GM21526 (cell line): ENCODE measurements around the gene CTXND2.
"Not testable (repeated sequence)": the region's sequence is repeated elsewhere in the genome, so short reads cannot be mapped to it uniquely, and the experiment has no call there.

Source experiments
- ATAC-seq: cut with Tn5 transposase; IDR thresholded peaks from one replicate; pipeline ENCODE4 v1.9.1; 2021; ENCODE audit warnings: moderate library complexity; ENCODE audit not compliant: unreplicated experiment, low FRiP score

CTXND2 gene

DNA sequence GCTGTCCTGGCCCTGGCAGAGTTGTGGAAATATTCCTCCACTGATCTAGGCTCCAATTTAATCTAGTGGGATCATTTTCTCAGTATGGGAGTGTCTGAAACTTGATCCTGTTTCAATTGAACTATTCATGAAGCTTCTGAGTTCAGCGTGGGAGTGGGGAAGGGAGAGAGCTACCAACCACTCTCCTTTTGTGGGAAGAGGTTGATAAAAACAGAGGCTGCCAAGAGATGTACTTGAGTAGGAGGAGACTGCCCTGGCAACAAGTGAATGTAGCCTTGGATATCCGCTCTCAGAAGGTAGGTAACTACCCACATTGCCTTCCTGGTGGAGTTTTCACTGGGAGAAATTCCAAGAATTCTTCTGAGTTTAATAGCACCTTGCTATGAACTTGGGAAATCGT lies at the start of gene CTXND2:
Gene CTXND2, plus strand, starts transcription at position 119 of the 400 bp plus-strand sequence. CDS start 25,179 bp downstream, outside the sequence.
- ATAC-seq: no peak

- not testable (repeated sequence) for ATAC-seq
Observed at GRCh38 chr1:150840850-150841249, 46.1 kb upstream of the CTXND2 start.

GRCh38 chr1:150841626-150842025 lies 45.3 kb upstream of the CTXND2 start:
- ATAC-seq: no peak

GRCh38 chr1:150842343-150842742 lies 44.6 kb upstream of the CTXND2 start:
- no peak for ATAC-seq

DNA sequence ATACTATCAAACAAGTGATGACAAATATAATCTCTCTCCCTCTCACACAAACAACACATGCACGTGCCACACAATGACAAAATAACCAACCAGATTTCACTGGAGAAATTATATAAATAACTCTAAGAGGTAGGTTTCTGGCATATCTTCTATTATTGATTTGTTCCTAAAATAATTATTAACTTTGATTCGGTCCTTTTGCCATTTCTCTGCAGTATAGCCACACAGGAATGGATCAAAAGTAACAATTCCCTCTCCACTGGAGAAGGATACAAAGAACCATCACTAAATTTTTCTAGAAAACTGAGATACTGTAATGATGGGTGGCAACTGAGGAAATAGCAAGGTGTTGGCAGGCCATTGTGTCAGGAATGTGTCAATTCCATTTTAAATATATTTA lies 44.0 kb upstream of the CTXND2 start:
- ATAC-seq: no peak

DNA sequence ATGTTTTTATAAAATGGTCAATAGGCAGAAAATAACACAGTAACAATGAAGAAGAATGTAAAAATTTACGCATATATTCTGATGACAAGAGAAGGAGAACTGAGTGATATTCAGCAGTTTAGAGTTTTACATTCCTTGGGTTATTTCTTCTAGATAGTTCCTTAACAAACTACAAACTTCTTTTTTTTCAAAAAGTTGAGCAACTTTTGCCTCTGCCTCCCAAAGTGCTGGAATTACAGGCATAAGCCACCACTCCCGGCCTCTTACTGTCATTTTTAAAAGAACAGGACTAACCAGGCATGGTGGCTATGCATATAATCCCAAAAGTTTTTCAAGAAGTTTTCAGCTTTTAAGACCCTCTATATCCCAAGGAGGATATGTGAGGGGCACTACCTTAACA lies 43.5 kb upstream of the CTXND2 start:
- ATAC-seq: no peak

DNA sequence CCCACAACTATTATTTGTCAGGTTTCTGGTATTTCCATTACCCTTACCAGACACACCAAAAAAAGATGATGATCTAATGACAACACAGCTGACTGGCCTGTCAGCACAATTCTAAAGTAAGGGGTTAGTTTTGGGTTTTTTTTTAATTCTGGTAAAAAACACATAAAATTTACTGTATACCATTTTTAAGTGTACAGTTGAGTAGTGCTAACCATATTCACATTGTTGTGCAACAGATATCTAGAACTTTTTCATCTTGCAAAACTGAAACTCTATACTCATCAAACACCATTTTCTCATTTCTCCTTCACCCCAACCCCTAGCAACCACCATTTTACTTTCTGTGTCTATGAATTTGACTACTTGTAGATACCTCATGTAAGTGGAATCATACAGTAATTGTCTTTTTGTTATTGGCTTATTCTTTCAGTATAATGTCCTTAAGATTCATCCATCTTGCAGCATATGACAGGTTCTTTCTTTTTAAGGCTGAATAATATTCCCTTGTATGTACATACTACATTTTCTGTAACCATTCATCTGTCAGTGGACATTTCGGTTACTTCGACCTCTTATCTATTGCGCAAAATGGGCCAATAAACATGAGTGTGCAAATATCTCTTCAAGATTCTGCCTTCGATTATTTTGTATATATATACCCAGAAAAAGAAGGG lies 40.3 kb upstream of the CTXND2 start:
- ATAC-seq: no peak

DNA sequence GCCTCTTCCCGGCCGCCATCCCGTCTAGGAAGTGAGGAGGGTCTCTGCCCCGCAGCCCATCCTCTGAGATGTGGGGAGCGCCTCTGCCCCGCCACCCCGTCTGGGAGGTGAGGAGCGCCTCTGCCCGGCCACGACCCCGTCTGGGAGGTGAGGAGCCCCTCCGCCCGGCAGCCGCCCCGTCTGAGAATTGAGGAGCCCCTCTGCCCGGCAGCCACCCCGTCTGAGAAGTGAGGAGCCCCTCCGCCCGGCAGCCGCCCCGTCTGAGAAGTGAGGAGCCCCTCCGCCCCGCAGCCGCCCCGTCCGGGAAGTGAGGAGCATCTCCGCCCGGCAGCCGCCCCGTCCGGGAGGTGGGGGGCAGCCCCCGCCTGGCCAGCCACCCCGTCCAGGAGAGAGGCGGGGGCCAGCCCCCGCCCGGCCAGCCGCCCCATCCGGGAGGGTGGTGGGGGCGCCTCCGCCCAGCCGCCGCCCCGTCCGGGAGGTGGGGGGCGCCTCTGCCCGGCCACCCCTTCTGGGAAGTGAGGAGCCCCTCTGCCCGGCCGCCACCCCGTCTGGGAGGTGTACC lies 36.1 kb upstream of the CTXND2 start:
- not testable (repeated sequence) for ATAC-seq

- ATAC-seq: not testable (repeated sequence)
Observed at GRCh38 chr1:150852734-150853133, 34.2 kb upstream of the CTXND2 start.

DNA sequence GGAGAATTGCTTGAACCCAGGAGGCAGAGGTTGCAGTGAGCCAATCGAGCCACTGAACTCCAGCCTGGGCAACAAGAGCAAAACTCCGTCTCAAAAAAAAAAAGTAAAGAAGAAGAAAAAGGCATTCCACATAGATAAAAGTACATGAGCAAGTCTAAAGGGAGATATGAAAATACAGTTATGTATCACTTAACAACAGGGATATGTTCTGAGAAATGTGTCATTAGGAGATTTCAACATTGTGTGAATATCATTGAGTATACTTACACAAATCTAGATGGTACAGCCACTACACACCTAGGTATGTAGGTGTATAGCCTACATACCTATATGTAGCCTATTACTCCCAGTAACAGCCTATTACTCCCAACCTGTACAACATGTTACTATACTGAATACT lies 23.2 kb upstream of the CTXND2 start:
- ATAC-seq: no peak

DNA sequence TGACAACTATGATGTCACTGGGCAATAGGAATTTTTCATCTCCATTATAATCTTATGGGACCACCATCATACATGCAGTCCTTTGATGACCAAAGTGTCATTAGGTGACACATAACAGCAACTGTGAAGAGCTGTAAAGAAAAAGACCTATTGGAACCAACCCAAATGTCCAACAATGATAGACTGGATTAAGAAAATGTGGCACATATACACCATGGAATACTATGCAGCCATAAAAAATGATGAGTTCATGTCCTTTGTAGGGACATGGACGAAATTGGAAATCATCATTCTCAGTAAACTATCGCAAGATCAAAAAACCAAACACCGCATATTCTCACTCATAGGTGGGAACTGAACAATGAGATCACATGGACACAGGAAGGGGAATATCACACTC lies 22.7 kb upstream of the CTXND2 start:
- not testable (repeated sequence) for ATAC-seq

- ATAC-seq: no peak
Observed at GRCh38 chr1:150869683-150870082, 17.3 kb upstream of the CTXND2 start.

GRCh38 chr1:150872572-150872971 lies 14.4 kb upstream of the CTXND2 start:
- no peak for ATAC-seq

DNA sequence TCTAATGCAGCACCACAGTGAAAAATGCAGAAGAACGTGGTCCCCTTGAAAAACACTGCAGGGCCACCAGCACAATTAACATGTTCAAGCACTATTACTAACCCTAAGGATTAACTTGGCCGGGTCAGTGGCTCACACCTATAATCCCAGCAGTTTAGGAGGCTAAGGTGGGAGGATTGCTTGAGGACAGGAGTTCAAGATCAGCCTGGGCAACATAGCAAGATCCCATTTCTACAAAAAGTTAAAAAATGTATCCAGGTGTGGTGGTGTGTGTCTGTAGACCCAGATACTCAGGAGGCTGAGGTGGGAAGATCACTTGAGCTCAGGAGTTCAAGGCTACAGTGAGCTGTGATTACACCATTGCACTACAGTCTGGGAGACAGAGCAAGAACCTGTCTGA lies 13.4 kb upstream of the CTXND2 start:
- no peak for ATAC-seq

- ATAC-seq: no peak
Observed at GRCh38 chr1:150874455-150875196, 12.3 kb upstream of the CTXND2 start.

GRCh38 chr1:150875197-150876118 lies 11.5 kb upstream of the CTXND2 start:
- ATAC-seq: no peak

GRCh38 chr1:150876119-150876454 lies 10.8 kb upstream of the CTXND2 start:
- peak; percentile 25 for ATAC-seq

DNA sequence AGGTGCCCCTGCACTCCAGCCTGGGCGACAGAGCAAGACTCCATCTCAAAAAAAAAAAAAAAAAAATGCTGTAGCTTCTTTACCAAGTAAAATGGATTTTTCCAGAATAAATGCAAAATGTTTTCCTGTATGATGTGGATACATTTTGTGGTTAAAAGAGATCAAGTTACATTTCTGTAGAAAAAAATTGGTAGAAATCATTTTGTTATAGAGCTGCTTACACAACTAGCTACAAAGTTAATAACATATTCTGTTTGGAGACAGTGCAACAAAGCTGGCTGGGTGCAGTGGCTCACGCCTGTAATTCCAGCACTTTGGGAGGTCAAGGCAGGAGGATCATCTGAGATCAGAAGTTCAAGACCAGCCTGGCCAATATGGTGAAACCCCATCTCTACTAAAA lies 8.0 kb upstream of the CTXND2 start:
- not testable (repeated sequence) for ATAC-seq

DNA sequence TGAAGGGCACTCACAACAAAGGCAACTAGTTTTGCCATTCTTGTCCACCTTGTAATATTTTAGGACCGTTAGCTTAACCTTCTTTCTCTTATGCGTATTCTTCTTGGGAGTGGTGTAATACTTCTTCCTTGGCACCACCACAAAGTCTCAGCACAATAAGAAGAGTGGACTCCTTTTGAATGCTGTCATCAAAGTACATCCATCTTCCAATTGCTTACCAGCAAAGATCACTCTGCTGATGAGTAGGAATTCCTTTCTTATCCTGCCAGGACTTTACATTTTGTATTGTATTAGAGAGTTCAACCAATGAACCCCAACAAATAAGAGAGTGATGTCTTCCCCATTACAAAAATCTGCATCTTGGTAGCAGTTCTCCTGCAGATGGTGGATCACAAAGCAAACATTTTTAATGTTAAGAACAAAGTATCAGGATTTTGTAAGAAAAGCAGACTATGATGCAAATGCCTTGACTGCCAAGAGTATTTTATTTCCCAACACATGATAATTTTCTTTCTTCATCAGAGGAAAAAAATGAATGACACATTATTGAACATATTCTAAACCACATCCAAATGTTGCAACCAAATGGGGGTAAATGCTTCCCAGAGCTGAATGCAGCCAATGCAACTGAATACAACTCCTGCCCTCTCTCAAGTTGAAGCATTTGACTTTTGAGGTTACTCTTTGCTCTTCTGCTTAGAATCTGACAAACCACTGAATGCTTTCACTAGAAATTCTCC lies 5.4 kb upstream of the CTXND2 start:
- ATAC-seq: no peak

DNA sequence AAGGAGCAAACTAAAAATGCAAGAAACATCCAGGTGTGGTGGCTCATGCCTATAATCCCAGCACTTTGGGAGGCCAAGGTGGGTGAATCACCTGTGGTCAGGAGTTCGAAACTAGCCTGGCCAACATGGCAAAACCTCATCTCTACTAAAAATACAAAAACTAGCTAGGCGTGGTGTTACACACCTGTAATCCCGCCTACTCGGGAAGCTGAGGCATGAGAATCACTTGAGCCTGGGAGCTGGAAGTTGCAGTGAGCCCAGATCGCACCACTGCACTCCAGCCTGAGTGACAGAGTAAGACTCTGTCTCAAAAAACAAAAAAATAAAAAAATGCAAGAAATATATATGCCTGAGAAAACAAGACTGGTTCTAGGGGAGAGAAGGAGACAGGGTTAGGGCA lies 3.8 kb upstream of the CTXND2 start:
- ATAC-seq: not testable (repeated sequence)
